IMR-90 (cell line): ENCODE results near the gene NTF3. TPM values are rescaled to one million over a fixed set of nuclear protein-coding genes. Genes with fewer than 3 reads are reported as not detected.

ENCODE experiments used
- ATAC-seq: fragments of 200-7000 bp; cut with Tn5 transposase; 2 replicates; pipeline ENCODE4 v1.9.1; 2020; ENCODE audit warnings: low read depth, mild to moderate bottlenecking, moderate library complexity
- BruUV-seq: library from RNA; stranded (reverse); fragments of 400-500 nt; replicated peaks from 2 replicates; lab custom pipeline; 2021; lab: Mats Ljungman, UMichigan
- CTCF ChIA-PET: fragments of 300-600 bp; formaldehyde crosslinking; extraction: SDS; loops from one replicate; lab custom pipeline; 2021; ENCODE audit warnings: antibody characterized with exemption; lab: Yijun Ruan, JAX
- POLR2A ChIA-PET: fragments of 300-600 bp; sonication (Branson Sonifier 250); formaldehyde crosslinking; loops from one replicate; lab custom pipeline; 2022; ENCODE audit warnings: antibody characterized with exemption; ENCODE audit not compliant: unreplicated experiment; lab: Charles Lee
- DNase-seq: peaks from one replicate; pipeline ENCODE4 v3.0.0; 2013
- H2AFZ ChIP-seq: replicated peaks from 2 replicates; pipeline ENCODE3; 2013; ENCODE audit warnings: low read length, mild to moderate bottlenecking; ENCODE audit not compliant: poor library complexity
- H2AK5ac ChIP-seq: 2 replicates; pipeline ENCODE4 v1.6.1; 2013; ENCODE audit warnings: low read depth, low read length, inconsistent platforms
- H2AK9ac ChIP-seq: replicated peaks from 2 replicates; pipeline ENCODE3; 2013; ENCODE audit warnings: mild to moderate bottlenecking, low read depth, low read length, moderate library complexity; ENCODE audit not compliant: poor library complexity
- H2BK120ac ChIP-seq: 2 replicates; pipeline ENCODE4 v1.6.1; 2013; ENCODE audit warnings: low read depth, low read length, inconsistent platforms
- H2BK15ac ChIP-seq: 3 replicates; pipeline ENCODE4 v1.6.1; 2013; ENCODE audit warnings: low read depth, low read length, inconsistent platforms
- H2BK20ac ChIP-seq: 2 replicates; pipeline ENCODE4 v1.6.1; 2013; ENCODE audit warnings: low read depth, mild to moderate bottlenecking, inconsistent platforms, low read length, moderate library complexity
- H2BK5ac ChIP-seq: 2 replicates; pipeline ENCODE4 v1.6.1; 2013; ENCODE audit warnings: mild to moderate bottlenecking, low read depth, low read length, inconsistent platforms; ENCODE audit not compliant: poor library complexity, severe bottlenecking
- H3K14ac ChIP-seq: replicated peaks from 2 replicates; pipeline ENCODE4 v1.6.1; 2013; ENCODE audit warnings: low read depth, low read length, inconsistent platforms
- H3K18ac ChIP-seq: 2 replicates; pipeline ENCODE4 v1.6.1; 2013; ENCODE audit warnings: low read depth, low read length, control low read depth
- H3K23ac ChIP-seq: 2 replicates; pipeline ENCODE4 v1.6.1; 2013; ENCODE audit warnings: low read depth, low read length, inconsistent platforms
- H3K27ac ChIP-seq: 2 replicates; pipeline ENCODE4 v1.5.1; 2013; ENCODE audit warnings: mild to moderate bottlenecking, control low read depth, low read length; ENCODE audit not compliant: insufficient read depth
- H3K27me3 ChIP-seq: 2 replicates; pipeline ENCODE4 v1.6.1; 2013; ENCODE audit warnings: low read length; ENCODE audit not compliant: control insufficient read depth, insufficient read depth
- H3K36me3 ChIP-seq: 2 replicates; pipeline ENCODE4 v1.6.1; 2013; ENCODE audit warnings: low read length, mixed read lengths; ENCODE audit not compliant: control insufficient read depth, insufficient read depth
- H3K4ac ChIP-seq: 2 replicates; pipeline ENCODE4 v1.6.1; 2013; ENCODE audit warnings: low read depth, low read length, inconsistent platforms
- H3K4me1 ChIP-seq: 2 replicates; pipeline ENCODE4 v1.6.1; 2013; ENCODE audit warnings: low read length, mixed read lengths; ENCODE audit not compliant: control insufficient read depth, insufficient read depth
- H3K4me2 ChIP-seq: 2 replicates; pipeline ENCODE4 v1.6.1; 2013; ENCODE audit warnings: low read depth, mild to moderate bottlenecking, control low read depth, low read length, moderate library complexity
- H3K4me3 ChIP-seq: 2 replicates; pipeline ENCODE4 v1.5.1; 2013; ENCODE audit warnings: low read depth, mild to moderate bottlenecking, control low read depth, low read length, moderate library complexity; ENCODE audit not compliant: insufficient read depth
- H3K56ac ChIP-seq: 2 replicates; pipeline ENCODE4 v1.6.1; 2013; ENCODE audit warnings: low read length, inconsistent platforms; ENCODE audit not compliant: insufficient read depth; ENCODE audit errors: extremely low read depth
- H3K79me1 ChIP-seq, 2 experiments: 2 replicates each; pipeline ENCODE4 v1.6.1; 2013; ENCODE audit warnings: low read length in 2 of 2, inconsistent platforms in 1 of 2, low read depth in 1 of 2
- H3K9ac ChIP-seq: 2 replicates; pipeline ENCODE4 v1.6.1; 2013; ENCODE audit warnings: low read depth, low read length, control low read depth
- H3K9me1 ChIP-seq: 2 replicates; pipeline ENCODE4 v1.6.1; 2013; ENCODE audit warnings: low read length, inconsistent platforms; ENCODE audit not compliant: insufficient read depth
- H3K9me3 ChIP-seq: 2 replicates; pipeline ENCODE4 v1.6.1; 2013; ENCODE audit warnings: low read length; ENCODE audit not compliant: control insufficient read depth, insufficient read depth
- H4K20me1 ChIP-seq: 2 replicates; pipeline ENCODE4 v1.6.1; 2013; ENCODE audit warnings: low read length, inconsistent platforms; ENCODE audit not compliant: insufficient read depth
- H4K5ac ChIP-seq: 2 replicates; pipeline ENCODE4 v1.6.1; 2013; ENCODE audit warnings: mild to moderate bottlenecking, low read depth, low read length, control low read depth
- H4K8ac ChIP-seq, 2 experiments: 2 replicates each; pipeline ENCODE4 v1.6.1; 2013; ENCODE audit warnings: low read depth in 2 of 2, low read length in 2 of 2, control low read depth in 1 of 2, inconsistent platforms in 1 of 2
- H4K91ac ChIP-seq: 2 replicates; pipeline ENCODE4 v1.6.1; 2013; ENCODE audit warnings: low read depth, low read length, inconsistent platforms; ENCODE audit not compliant: insufficient read depth
- FOS ChIP-seq: fragments of 150-350 bp; IDR thresholded peaks from 2 replicates; pipeline ENCODE4 v1.6.1; 2016; ENCODE audit warnings: low read depth, low read length
- MAFK ChIP-seq: IDR thresholded peaks from 2 replicates; pipeline ENCODE4 v1.6.1; 2012; ENCODE audit warnings: low read depth, low read length, improper control_type of control experiment
- NFE2L2 ChIP-seq: fragments of 150-350 bp; IDR thresholded peaks from 2 replicates; pipeline ENCODE4 v1.6.1; 2016; ENCODE audit warnings: low read depth, mild to moderate bottlenecking, low read length
- RCOR1 ChIP-seq: IDR thresholded peaks from 2 replicates; pipeline ENCODE4 v1.6.1; 2012; ENCODE audit warnings: mild to moderate bottlenecking, low read length, improper control_type of control experiment; ENCODE audit not compliant: insufficient replicate concordance
- SMC3 ChIP-seq: fragments of 150-350 bp; IDR thresholded peaks from 2 replicates; pipeline ENCODE4 v1.6.1; 2016; ENCODE audit warnings: low read depth, mild to moderate bottlenecking, antibody characterized with exemption, low read length, moderate library complexity
- WGBS, 2 experiments: methylation state at CpG; one replicate each; pipeline versions ENCODE4 v1.1.5 to v1.1.7; 2013; ENCODE audit warnings: missing lambda C conversion rate in 2 of 2; ENCODE audit not compliant: insufficient read length in 1 of 2; ENCODE audit errors: extremely low coverage in 2 of 2; 5-methylcytosine and 5-hydroxymethylcytosine counted together
- dilution Hi-C: fragments of 300-500 bp; cut with HindIII; formaldehyde crosslinking; loops from one replicate; pipeline ENCODE4 v1.14.3; 2018; ENCODE audit warnings: low sequenced_read_pairs; ENCODE audit not compliant: unreplicated experiment
- in situ Hi-C: fragments of 300-500 bp; cut with MboI; formaldehyde crosslinking; loops from 3 replicates; pipeline ENCODE4 v1.14.3; 2019; ENCODE audit warnings: low sequenced_read_pairs, inconsistent platforms, mixed read lengths
- intact Hi-C: fragments of 100-400 bp; cut with micrococcal nuclease; formaldehyde crosslinking; loops from 2 replicates; pipeline ENCODE4 v1.10.0; 2022
- polyA plus RNA-seq, 3 experiments: library from polyadenylated mRNA; depleted of rRNA; stranded (reverse); fragments of >200 nt; gene quantifications; 2 replicates each; pipeline ENCODE4 v1.2.3, GENCODE V29; 2012; ENCODE audit warnings: low replicate concordance in 1 of 3
- total RNA-seq: library from RNA; depleted of rRNA; stranded (reverse); fragments of >200 nt; gene quantifications from 2 replicates; pipeline ENCODE4 v1.2.3, GENCODE V29; 2012

The NTF3 gene
- total and polyA plus RNA-seq, 2 of the 4 experiments (the other 2 are of a cell fraction), result 12.2 to 32.4 TPM

DNA sequence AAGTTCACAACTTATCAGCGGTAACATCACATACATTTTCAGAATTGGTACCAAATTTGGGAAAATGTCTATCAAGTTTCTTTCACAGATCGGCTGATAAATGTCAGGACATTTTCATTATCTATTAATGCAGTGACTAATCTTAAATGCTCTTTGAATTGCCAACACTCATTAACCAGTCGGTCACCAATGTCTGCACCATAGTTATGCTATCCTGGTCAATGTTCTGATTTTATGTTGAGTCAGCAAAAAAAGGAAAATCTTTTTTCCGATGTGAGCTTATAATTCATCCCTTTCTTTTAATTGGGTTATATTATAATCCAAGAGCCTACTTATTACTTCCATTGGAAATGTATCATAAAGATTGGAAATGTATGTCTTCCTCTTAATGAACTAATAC is 77.2 kb downstream of the NTF3 start:
- no peaks in the 10 kb centered on the region; a peak in 1 of 4 replicates for H3K79me1 ChIP-seq
- H2BK5ac ChIP-seq, result no peak overlapping the region
- no peak overlapping the region for H3K23ac ChIP-seq
- no peak overlapping the region for H2BK15ac ChIP-seq
- TF ChIP-seq FOS, result no peak
- TF ChIP-seq NFE2L2, result no peak
- TF ChIP-seq RCOR1, result no peak
- TF ChIP-seq MAFK, result peak; percentile 100
- no peak for TF ChIP-seq SMC3
- H3K9me1 ChIP-seq, result peaks cover 14% of the 10 kb centered on the region
- ChIA-PET POLR2A (no interaction called here), CTCF (interaction anchor here (1.4 kb wide), 1 partner anchor 81 kb away, joined by 3 read pairs; no protein-coding TSS in a partner anchor)
- in situ Hi-C loops (no loop called here), dilution Hi-C loops (no loop called here), intact Hi-C loops (loop anchor here (10.0 kb wide), 1 partner anchor 776 kb away; no protein-coding TSS in a partner anchor)
- no peak overlapping the region for H3K18ac ChIP-seq
- H2AK5ac ChIP-seq, result no peak overlapping the region
- 80% methylated on average over 1 of the region's 4 CpGs; no CpG with 5 or more reads in 1 of the 2 experiments for WGBS, 2 experiments
- no peak overlapping the region for H4K8ac ChIP-seq
- peaks cover 7% of the 10 kb centered on the region for H3K4me1 ChIP-seq
- H3K36me3 ChIP-seq, result peaks cover 3% of the 10 kb centered on the region; the same call in 1 of the 2 replicates
- DNase-seq (no peak), ATAC-seq (no peak)
- H3K56ac ChIP-seq, result no peak overlapping the region
- no peak overlapping the region for H3K4ac ChIP-seq
- H3K9me3 ChIP-seq, result no peaks in the 10 kb centered on the region
- H3K27ac ChIP-seq, result no peak overlapping the region
- no peak overlapping the region for H4K91ac ChIP-seq
- H2BK20ac ChIP-seq, result no peak overlapping the region
- no peaks in the 10 kb centered on the region for H3K27me3 ChIP-seq
- no peak overlapping the region for H3K4me2 ChIP-seq
- H3K9ac ChIP-seq, result no peak overlapping the region
- no peak overlapping the region for H2BK120ac ChIP-seq
- H2AFZ ChIP-seq, result no peak overlapping the region
- no TSS peak for BruUV-seq
- H3K4me3 ChIP-seq, result no peak overlapping the region
- no peak overlapping the region for H3K14ac ChIP-seq
- H4K20me1 ChIP-seq, result no peaks in the 10 kb centered on the region
- no peak overlapping the region for H4K5ac ChIP-seq
- no peak overlapping the region for H2AK9ac ChIP-seq
